NCI-H2107 treated with DMSO at 0.1 percent for 48 hours (cell line): ENCODE results near the gene DIP2B.
"Not testable (repeated sequence)": the region's sequence is repeated elsewhere in the genome, so short reads cannot be mapped to it uniquely, and the experiment has no call there.

Source experiments
- DNase-seq: peaks from one replicate; lab custom pipeline; 2025; ENCODE audit not compliant: unreplicated experiment; lab: John Stamatoyannopoulos, UW

The DIP2B gene

GRCh38 chr12:50672158-50672557 lies 167.4 kb downstream of the DIP2B start:
- DNase-seq: no peak

DNA sequence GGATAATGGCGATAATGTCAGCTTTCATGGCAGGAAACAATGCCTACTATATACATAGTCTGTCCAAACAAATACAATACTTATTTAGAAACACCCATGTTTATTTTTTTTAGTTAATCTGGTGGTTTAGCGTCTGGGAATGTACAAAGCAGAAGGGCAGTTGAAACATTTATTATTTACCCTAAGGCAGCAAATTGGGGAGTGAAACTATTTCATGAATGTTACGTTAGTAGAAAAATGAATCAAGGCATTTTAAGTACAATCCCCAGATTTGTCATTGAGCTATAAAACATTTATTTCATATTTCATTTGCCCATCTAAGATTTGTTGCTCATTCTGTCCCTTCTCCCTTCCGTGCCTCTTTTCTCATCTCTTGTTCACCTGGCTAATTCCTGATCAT lies 172.0 kb downstream of the DIP2B start:
- no peak for DNase-seq

DNA sequence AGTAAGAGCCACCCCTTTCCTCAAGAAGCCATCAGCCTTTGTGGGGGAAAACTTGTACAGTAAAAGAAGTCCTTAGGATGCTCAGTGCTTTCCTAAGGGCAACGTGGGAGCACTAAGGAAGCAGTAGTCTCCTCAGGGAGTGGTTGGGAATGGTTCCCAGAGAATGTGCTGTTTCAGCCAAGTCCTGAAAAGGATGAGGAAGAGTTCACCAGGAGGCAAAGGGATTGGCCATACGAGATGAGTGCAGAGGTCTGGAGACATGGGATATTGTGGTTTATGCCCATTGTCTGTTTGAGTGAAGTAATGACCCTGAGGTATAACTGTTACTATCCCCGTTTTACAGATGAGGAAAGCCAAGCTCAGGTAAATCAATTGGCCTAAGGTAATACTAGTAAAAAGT lies 173.1 kb downstream of the DIP2B start:
- no peak for DNase-seq

GRCh38 chr12:50678650-50679365 lies 174.0 kb downstream of the DIP2B start:
- no peak for DNase-seq

- no peak for DNase-seq
Observed at GRCh38 chr12:50679612-50680011, 174.8 kb downstream of the DIP2B start.

GRCh38 chr12:50681064-50681463 lies 176.3 kb downstream of the DIP2B start:
- DNase-seq: not testable (repeated sequence)

DNA sequence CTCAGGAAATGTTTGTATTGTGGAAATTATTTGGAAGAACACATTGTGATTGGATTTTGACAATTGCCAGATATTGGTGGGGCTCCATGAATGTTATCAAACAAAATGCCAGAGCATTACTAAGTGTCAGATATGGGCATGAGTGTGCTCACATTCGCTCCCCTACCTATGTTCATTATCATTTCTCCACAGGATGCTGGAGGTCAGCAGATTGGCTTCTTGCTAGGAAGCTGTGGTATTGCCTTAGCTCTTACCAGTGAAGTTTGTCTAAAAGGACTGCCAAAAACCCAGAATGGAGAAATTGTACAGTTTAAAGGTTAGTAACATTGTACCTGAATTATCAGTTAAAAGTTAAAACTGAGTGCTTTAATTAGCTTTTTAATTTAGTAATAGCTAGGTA lies 180.9 kb downstream of the DIP2B start:
- no peak for DNase-seq

GRCh38 chr12:50686406-50686805 lies 181.6 kb downstream of the DIP2B start:
- DNase-seq: no peak

DNA sequence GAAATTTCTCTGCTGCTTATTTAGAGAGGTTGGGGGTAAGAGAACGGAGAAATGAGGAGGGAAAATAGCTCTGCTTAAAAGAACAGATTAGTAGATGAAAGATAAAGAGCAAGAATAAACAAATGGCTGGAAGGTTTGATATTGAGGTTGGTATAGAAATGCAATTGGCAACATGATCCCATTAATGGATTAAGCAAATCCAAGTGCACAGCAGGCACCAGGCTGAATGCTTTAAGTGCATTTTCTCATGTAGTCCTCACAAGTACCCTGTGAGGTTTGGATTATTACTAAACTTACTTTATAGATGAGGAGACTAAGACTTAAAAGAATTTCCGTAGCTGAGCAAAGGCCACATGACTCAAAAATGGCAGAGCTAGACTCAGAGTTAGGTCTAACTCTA lies 182.2 kb downstream of the DIP2B start:
- no peak for DNase-seq

DNA sequence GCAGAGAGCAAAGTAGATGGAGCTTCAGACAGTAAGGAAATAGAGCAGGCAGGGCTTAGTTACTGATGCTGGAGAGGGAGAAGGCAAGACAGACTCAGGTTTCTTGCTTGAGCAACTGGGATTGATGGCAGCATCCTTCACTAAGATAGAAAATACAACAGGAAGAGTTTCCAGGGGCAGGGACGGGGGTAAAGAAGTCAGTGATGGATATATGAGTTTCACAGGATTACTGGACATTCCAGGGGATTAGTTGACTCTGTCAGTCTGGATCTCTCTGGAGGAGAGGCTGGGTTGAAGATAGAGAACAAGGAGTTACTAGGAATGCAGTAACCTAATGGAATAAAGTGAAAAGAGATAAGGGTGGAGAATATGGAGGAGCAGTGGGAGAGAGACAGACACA lies 184.7 kb downstream of the DIP2B start:
- no peak for DNase-seq

GRCh38 chr12:50690925-50691324 lies 186.1 kb downstream of the DIP2B start:
- DNase-seq: peak; percentile 6

DNA sequence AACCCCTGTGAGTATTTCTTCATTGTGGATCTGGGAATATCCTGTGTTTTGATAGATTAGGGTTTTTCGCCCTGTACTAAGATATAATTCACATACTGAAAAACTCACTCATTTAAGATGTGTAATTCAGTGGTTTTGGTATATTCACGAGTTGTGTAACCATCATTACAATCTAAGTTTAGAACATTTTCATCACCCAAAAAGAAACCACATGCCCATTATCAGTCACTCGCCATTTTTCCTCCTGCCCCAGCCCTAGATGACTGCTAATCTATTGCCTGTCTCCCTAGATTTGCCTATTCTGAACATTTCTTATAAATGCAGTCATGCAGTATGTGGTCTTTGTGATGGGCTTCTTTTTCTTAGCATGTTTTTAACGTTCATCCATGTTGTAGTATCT lies 191.2 kb downstream of the DIP2B start:
- DNase-seq: no peak

- DNase-seq: no peak
Observed at GRCh38 chr12:50696931-50697330, 192.1 kb downstream of the DIP2B start.

- no peak for DNase-seq
Observed at GRCh38 chr12:50699154-50699553, 194.4 kb downstream of the DIP2B start.

DNA sequence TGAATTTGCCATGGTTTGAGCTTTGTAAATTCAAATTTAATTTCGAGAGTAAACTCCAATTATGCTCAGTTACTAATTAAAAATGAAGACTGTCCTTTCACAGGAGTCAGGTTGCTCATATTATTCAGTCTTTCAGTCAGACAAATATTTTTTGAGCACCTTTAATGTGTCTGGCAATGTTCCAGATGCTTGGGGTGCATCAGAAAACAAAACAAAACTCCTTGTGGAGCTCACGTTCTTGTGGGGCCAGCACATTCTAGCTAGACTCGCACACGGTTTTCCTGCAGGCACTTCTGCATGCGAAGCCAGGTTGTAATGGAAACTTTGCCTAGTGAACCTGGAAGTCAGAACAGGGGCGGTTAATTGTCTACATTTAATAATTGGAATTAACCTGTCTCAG lies 195.2 kb downstream of the DIP2B start:
- no peak for DNase-seq

DNA sequence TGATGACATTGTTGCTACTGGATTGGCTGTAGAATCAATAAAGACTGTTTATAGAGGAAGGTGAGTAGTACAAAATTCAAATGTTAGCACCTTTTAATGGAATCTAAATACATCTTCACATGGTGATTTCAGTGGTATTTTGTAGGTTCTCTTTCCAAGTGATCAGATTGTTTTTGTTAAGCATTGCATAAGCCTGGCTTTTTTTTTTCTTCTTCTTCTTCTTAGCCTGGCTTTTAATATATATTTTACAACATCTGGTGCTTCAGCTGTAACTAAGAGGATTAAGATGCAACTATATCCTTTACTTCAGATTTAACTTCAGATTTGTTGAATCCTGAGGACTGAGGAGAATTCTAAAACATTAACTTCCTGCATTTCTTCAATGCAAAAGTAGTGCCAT lies 201.8 kb downstream of the DIP2B start:
- DNase-seq: no peak

DNA sequence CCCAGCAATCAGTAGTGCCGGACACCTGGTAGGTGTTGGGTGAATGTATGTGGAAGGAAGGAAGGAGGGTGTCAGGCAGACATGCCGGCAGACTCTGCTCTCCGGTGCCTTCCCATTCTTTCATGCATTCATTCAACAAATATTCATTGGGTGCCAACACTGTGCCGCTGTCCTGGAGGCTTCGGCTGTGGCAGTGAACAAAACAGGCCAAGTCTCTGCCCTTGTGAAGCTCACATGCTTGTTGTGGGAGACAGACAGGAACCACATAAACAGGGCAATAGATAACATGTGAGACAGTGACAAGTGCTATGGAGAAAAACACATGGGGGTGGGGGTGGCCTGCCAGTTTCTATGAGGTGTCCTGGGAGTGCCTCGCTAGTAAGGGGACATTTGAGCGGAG lies 202.6 kb downstream of the DIP2B start:
- no peak for DNase-seq

- DNase-seq: no peak
Observed at GRCh38 chr12:50708631-50709030, 203.8 kb downstream of the DIP2B start.

DNA sequence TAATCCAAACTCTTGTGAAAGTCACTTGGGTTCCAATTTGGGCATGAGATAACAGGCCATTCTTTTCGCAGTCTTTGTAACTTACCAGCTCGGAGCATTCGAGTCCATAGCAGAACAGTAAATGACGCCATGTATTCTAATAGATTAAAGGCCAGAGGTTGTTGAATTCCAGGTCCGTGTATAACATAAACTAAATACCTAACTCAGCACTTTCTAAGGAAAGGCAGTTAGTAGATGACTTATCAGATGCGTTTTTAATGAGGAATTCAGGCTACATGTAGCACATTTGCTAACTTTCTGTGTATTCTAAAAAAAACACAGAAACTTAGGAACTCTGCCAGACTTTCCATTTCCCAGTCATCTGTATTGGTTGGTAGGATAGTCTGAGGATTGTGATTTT lies 206.3 kb downstream of the DIP2B start:
- no peak for DNase-seq

GRCh38 chr12:50715174-50715573 lies 210.4 kb downstream of the DIP2B start:
- DNase-seq: no peak

DNA sequence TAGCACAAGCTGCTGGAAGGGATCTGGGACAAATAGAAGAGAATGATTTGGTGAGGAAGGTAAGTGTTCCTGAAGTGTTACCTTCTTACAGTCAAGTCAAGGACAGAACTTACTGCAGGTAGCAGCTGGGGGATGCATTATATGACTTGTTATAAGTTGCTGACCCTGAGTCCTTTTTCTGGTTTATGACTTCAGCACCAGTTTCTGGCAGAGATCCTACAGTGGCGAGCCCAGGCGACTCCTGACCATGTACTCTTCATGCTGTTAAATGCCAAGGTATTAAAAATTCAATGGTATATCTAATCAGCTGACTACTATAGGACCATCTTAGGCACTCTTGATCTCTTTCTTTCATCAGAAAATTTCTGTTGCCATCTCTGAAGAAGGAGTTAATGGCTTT lies 214.0 kb downstream of the DIP2B start:
- no peak for DNase-seq

- DNase-seq: no peak
Observed at GRCh38 chr12:50720085-50720484, 215.3 kb downstream of the DIP2B start.

DNA sequence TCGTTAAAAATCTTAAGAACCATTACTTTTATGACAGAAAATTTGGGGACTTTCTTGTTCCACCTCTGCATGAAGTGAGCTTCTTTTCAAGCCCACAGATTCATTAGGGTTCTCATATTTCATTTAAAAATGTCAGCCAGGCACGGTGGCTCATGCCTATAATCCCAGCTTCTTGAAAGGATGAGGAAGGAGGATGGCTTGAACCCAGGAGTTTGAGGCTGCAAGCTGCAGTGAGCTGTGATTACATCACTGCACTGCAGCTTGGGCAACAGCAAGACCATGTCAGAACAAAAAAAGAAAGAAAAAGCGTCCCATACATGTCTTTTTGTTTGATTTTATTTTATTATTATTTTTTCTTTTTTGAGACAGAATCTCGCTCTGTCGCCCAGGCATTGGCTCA lies 215.7 kb downstream of the DIP2B start:
- DNase-seq: no peak
